Esophagus squamous epithelium (tissue), 4 donors: ENCODE measurements around the gene DYRK2.

Experiments used
- POLR2A ChIP-seq, 4 donors: fragments of 450-650 bp; IDR thresholded peaks; one replicate each; pipeline ENCODE4 v1.6.1; 2017; ENCODE audit warnings: antibody characterized with exemption in 4 of 4, mild to moderate bottlenecking in 4 of 4, moderate library complexity in 3 of 4
- TF ChIP-seq, protein P1 (sequence below), 6 experiments: fragments of 450-650 bp in 4 of 6; fragments of 200-600 bp in 2 of 6; sonication (generic) in 2 of 6; IDR thresholded peaks; one replicate each; pipeline ENCODE4 v1.5.1; 2016 to 2019; ENCODE audit warnings: antibody characterized with exemption in 6 of 6, mild to moderate bottlenecking in 4 of 6, moderate library complexity in 4 of 6

DNA sequence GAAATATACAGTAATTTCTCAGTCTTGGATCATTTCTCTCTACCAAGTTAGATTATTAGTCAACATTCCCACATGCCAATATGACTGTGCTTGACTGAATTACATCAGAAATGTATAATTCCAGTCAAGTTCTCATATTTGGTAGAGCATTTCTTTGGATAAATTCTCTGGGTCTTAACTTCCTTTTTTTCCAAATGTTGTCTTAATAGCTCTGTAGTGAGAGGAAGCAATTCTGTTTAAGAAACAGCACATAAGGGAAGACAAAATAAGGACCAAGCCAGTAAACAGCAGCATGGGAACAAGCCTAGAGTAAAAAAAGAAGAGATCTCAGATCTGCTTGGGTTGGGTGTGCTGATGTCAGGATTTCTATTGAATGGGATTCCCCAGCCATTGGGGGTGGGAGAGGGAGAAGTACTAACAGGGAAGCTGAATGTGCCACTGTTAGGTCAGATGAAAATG, 14.2 kb upstream of the DYRK2 start:
- TF ChIP-seq, protein P1, sequence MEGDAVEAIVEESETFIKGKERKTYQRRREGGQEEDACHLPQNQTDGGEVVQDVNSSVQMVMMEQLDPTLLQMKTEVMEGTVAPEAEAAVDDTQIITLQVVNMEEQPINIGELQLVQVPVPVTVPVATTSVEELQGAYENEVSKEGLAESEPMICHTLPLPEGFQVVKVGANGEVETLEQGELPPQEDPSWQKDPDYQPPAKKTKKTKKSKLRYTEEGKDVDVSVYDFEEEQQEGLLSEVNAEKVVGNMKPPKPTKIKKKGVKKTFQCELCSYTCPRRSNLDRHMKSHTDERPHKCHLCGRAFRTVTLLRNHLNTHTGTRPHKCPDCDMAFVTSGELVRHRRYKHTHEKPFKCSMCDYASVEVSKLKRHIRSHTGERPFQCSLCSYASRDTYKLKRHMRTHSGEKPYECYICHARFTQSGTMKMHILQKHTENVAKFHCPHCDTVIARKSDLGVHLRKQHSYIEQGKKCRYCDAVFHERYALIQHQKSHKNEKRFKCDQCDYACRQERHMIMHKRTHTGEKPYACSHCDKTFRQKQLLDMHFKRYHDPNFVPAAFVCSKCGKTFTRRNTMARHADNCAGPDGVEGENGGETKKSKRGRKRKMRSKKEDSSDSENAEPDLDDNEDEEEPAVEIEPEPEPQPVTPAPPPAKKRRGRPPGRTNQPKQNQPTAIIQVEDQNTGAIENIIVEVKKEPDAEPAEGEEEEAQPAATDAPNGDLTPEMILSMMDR (IDR thresholded peaks at IDR 0.05): no peak
- TF ChIP-seq POLR2A (IDR thresholded peaks at IDR 0.05): no peak
